Endothelial cell of umbilical vein (primary cell): Measurements from ENCODE around the gene POU2AF1. TPM values are rescaled to one million over a fixed set of nuclear protein-coding genes. Genes with fewer than 3 reads are reported as not detected.

Source experiments
- BruUV-seq: library from RNA; stranded (reverse); fragments of 400-500 nt; replicated peaks from 2 replicates; lab custom pipeline; 2021; lab: Mats Ljungman, UMichigan
- CTCF ChIA-PET: fragments of 300-600, 350-600 bp; sonication (Branson Sonifier 250); formaldehyde crosslinking; loops from one replicate; lab custom pipeline; 2021; ENCODE audit warnings: antibody characterized with exemption, inconsistent platforms; lab: Charles Lee
- POLR2A ChIA-PET: fragments of 300-600, 350-600 bp; sonication (Branson Sonifier 250); formaldehyde crosslinking; loops from one replicate; lab custom pipeline; 2021; ENCODE audit warnings: antibody characterized with exemption, inconsistent platforms; lab: Charles Lee
- DNase-seq: peaks from one replicate; pipeline ENCODE4 v3.0.0-alpha.2; 2011; ENCODE audit warnings: low read depth, low spot score
- FAIRE-seq: peaks from 2 replicates; lab custom pipeline; 2011; peaks lifted over from hg19 to GRCh38; lab: Jason Lieb, UNC
- H2AFZ ChIP-seq: 2 replicates; pipeline ENCODE4 v1.6.0; 2012; ENCODE audit warnings: low read depth, low read length, control low read depth, inconsistent platforms
- H3K27ac ChIP-seq: 2 replicates; pipeline ENCODE4 v1.5.1; 2011; ENCODE audit warnings: low read depth, mild to moderate bottlenecking, control low read depth, low read length, moderate library complexity; ENCODE audit not compliant: insufficient read depth
- H3K27me3 ChIP-seq, 2 experiments: 2 replicates each; pipeline versions ENCODE4 v1.6.0 to v1.6.1; 2011; ENCODE audit warnings: low read length in 2 of 2, mixed read lengths in 1 of 2; ENCODE audit not compliant: control insufficient read depth in 2 of 2, insufficient read depth in 2 of 2
- H3K36me3 ChIP-seq, 2 experiments: 2 replicates in 1 of 2; 3 replicates in 1 of 2; pipeline ENCODE4 v1.5.1; 2011; ENCODE audit warnings: low read length in 2 of 2, mild to moderate bottlenecking in 1 of 2, moderate library complexity in 1 of 2; ENCODE audit not compliant: control insufficient read depth in 2 of 2, insufficient read depth in 2 of 2; ENCODE audit errors: extremely low read depth in 1 of 2
- H3K4me1 ChIP-seq: 3 replicates; pipeline ENCODE4 v1.5.1; 2011; ENCODE audit warnings: mild to moderate bottlenecking, low read length; ENCODE audit not compliant: control insufficient read depth, insufficient read depth; ENCODE audit errors: extremely low read depth
- H3K4me2 ChIP-seq: 2 replicates; pipeline ENCODE4 v1.6.1; 2011; ENCODE audit warnings: low read length, control low read depth, mixed read lengths; ENCODE audit not compliant: insufficient read depth
- H3K4me3 ChIP-seq, 3 experiments: fragments of 200-600 bp in 1 of 3; sonication (generic), shearing (Covaris generic) in 1 of 3; replicated peaks in 1 of 3; 2 replicates each; pipeline ENCODE4 v1.5.1; 2011 to 2016; ENCODE audit warnings: control low read depth in 3 of 3, low read length in 3 of 3, mild to moderate bottlenecking in 2 of 3, inconsistent platforms in 1 of 3, low read depth in 1 of 3, moderate library complexity in 1 of 3; ENCODE audit not compliant: insufficient read depth in 1 of 3
- H3K79me2 ChIP-seq: 2 replicates; pipeline ENCODE4 v1.6.0; 2012; ENCODE audit warnings: low read length, inconsistent platforms; ENCODE audit not compliant: control insufficient read depth, insufficient read depth
- H3K9ac ChIP-seq: replicated peaks from 2 replicates; pipeline ENCODE3; 2011; ENCODE audit warnings: low read length, control low read depth; ENCODE audit not compliant: insufficient read depth; ENCODE audit errors: extremely low read depth
- H3K9me1 ChIP-seq: replicated peaks from 3 replicates; pipeline ENCODE4 v1.6.0; 2011; ENCODE audit warnings: mild to moderate bottlenecking, low read length; ENCODE audit not compliant: control insufficient read depth, insufficient read depth; ENCODE audit errors: extremely low read depth
- H3K9me3 ChIP-seq: replicated peaks from 2 replicates; pipeline ENCODE4 v1.5.1; 2012; ENCODE audit warnings: low read length, inconsistent platforms; ENCODE audit not compliant: control insufficient read depth, insufficient read depth
- H4K20me1 ChIP-seq: replicated peaks from 2 replicates; pipeline ENCODE3; 2011; ENCODE audit warnings: mild to moderate bottlenecking, low read length; ENCODE audit not compliant: control insufficient read depth, insufficient read depth; ENCODE audit errors: extremely low read depth
- EZH2 ChIP-seq: IDR thresholded peaks from 2 replicates; pipeline ENCODE4 v1.6.1; 2012; ENCODE audit warnings: borderline replicate concordance, low read depth, mild to moderate bottlenecking, moderate library complexity, low read length, inconsistent platforms; ENCODE audit not compliant: severe bottlenecking
- FOS ChIP-seq: IDR thresholded peaks from 2 replicates; pipeline ENCODE4 v1.6.1; 2011; ENCODE audit warnings: mild to moderate bottlenecking, low read length, moderate library complexity, borderline replicate concordance; ENCODE audit not compliant: insufficient read depth
- GATA2 ChIP-seq: IDR thresholded peaks from 2 replicates; pipeline ENCODE4 v1.7.0; 2011; ENCODE audit warnings: low read depth, mild to moderate bottlenecking, moderate library complexity, mixed read lengths, low read length; ENCODE audit not compliant: insufficient read length, insufficient read depth
- JUN ChIP-seq: IDR thresholded peaks from 2 replicates; pipeline ENCODE4 v1.6.1; 2011; ENCODE audit warnings: borderline replicate concordance, low read depth; ENCODE audit not compliant: insufficient read length, insufficient read depth
- MYC ChIP-seq: IDR thresholded peaks from one replicate; pipeline ENCODE4 v1.6.1; 2011; ENCODE audit warnings: mild to moderate bottlenecking, low read depth, low read length
- POLR2A ChIP-seq: IDR thresholded peaks from 2 replicates; pipeline ENCODE4 v1.6.1; 2012; ENCODE audit warnings: low read depth, mild to moderate bottlenecking, control low read depth, low read length
- POLR2AphosphoS5 ChIP-seq: IDR thresholded peaks from 2 replicates; pipeline ENCODE4 v1.6.1; 2012; ENCODE audit warnings: low read depth, mild to moderate bottlenecking, control low read depth, low read length, moderate library complexity; ENCODE audit not compliant: insufficient read depth
- dilution Hi-C: fragments of 300-500 bp; cut with MboI; formaldehyde crosslinking; loops from one replicate; pipeline ENCODE4 v1.15.0; 2019; ENCODE audit warnings: low sequenced_read_pairs; ENCODE audit not compliant: extremely low pct_ligation_motif_present
- intact Hi-C: fragments of 100-400 bp; cut with micrococcal nuclease; formaldehyde crosslinking; loops from one replicate; pipeline ENCODE4 v1.10.0; 2022
- polyA plus RNA-seq, 4 experiments: library from polyadenylated mRNA; depleted of rRNA in 3 of 4; stranded (reverse) in 3 of 4; unstranded in 1 of 4; fragments of >200 nt; gene quantifications; 2 replicates each; pipeline versions ENCODE4 v1.2.1 to v1.2.3, GENCODE V29; 2011 to 2012; ENCODE audit warnings: missing spikeins in 1 of 4
- total RNA-seq: library from RNA; stranded (reverse); gene quantifications from 2 replicates; pipeline ENCODE4 v1.2.3, GENCODE V29; 2021
- TF ChIP-seq, protein P1 (sequence below): IDR thresholded peaks from 2 replicates; pipeline ENCODE4 v1.6.1; 2011; ENCODE audit not compliant: insufficient read depth, insufficient read length
- TF ChIP-seq, protein P2 (sequence below), 2 donors: IDR thresholded peaks; 1 replicate in 1 of 2; 2 replicates in 1 of 2; pipeline ENCODE4 v1.5.1; 2011; ENCODE audit warnings: low read length in 2 of 2, mild to moderate bottlenecking in 2 of 2, moderate library complexity in 2 of 2, control low read depth in 1 of 2, inconsistent platforms in 1 of 2, low read depth in 1 of 2; ENCODE audit not compliant: insufficient read depth in 1 of 2; ENCODE audit errors: extremely low read depth in 1 of 2

POU2AF1 gene
- total and polyA plus RNA-seq, 2 donors (not counting 3 experiments of a cell fraction or from before 2014, with no cell fraction given) = not detected

DNA sequence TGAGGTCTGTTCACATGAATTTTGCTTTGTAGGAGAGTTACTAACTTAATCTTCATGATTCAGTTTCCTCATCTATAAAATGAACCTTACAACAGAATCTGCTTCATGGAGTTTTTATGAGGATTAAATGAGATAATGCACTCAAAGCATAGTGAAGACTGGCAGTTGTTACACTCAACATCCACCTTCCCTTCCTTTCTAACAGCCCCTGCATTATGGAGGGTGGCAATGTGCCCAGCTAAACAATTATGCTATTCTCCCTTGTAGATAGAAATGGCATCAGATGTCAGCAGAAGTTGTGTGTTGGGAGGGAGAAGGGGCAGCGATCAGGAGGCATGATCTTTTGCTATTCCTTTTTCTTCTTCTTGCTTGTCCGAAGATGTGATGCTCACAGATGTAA lies 6.5 kb downstream of the POU2AF1 start:
- H2AFZ ChIP-seq = no peak overlapping the region
- no peak overlapping the region for H3K9ac ChIP-seq
- dilution Hi-C loops = no loop called here
- H3K27ac ChIP-seq = no peak overlapping the region
- no peak overlapping the region for H3K4me2 ChIP-seq
- DNase-seq = no peak
- intact Hi-C loops = no loop called here
- no peaks in the 10 kb centered on the region for H3K4me1 ChIP-seq
- H3K79me2 ChIP-seq = no peaks in the 10 kb centered on the region
- no peaks in the 10 kb centered on the region for H3K9me3 ChIP-seq
- FAIRE-seq = no peak
- H4K20me1 ChIP-seq = no peaks in the 10 kb centered on the region
- H3K36me3 ChIP-seq = no peaks in the 10 kb centered on the region
- no peaks in the 10 kb centered on the region for H3K27me3 ChIP-seq
- CTCF ChIA-PET = no interaction called here
- no peak overlapping the region for H3K4me3 ChIP-seq
- BruUV-seq = no TSS peak
- no peaks in the 10 kb centered on the region for H3K9me1 ChIP-seq
- TF ChIP-seq POLR2A (no peak), MYC (no peak), JUN (no peak), EZH2 (no peak), GATA2 (no peak), POLR2AphosphoS5 (no peak), FOS (no peak)
- TF ChIP-seq, protein P1, sequence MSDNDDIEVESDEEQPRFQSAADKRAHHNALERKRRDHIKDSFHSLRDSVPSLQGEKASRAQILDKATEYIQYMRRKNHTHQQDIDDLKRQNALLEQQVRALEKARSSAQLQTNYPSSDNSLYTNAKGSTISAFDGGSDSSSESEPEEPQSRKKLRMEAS = no peak
- TF ChIP-seq, protein P2, sequence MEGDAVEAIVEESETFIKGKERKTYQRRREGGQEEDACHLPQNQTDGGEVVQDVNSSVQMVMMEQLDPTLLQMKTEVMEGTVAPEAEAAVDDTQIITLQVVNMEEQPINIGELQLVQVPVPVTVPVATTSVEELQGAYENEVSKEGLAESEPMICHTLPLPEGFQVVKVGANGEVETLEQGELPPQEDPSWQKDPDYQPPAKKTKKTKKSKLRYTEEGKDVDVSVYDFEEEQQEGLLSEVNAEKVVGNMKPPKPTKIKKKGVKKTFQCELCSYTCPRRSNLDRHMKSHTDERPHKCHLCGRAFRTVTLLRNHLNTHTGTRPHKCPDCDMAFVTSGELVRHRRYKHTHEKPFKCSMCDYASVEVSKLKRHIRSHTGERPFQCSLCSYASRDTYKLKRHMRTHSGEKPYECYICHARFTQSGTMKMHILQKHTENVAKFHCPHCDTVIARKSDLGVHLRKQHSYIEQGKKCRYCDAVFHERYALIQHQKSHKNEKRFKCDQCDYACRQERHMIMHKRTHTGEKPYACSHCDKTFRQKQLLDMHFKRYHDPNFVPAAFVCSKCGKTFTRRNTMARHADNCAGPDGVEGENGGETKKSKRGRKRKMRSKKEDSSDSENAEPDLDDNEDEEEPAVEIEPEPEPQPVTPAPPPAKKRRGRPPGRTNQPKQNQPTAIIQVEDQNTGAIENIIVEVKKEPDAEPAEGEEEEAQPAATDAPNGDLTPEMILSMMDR (IDR thresholded peaks at IDR 0.05; ENCODE audit: extremely low read depth in 1 of 2, insufficient read depth in 1 of 2, low read depth in 1 of 2, low read length in 2 of 2) = no peak
- POLR2A ChIA-PET = no interaction called here
